DOHH2 (cell line): Measurements from ENCODE around the gene CEBPZOS.

Experiments
- H3F3A ChIP-seq: fragments of 200-600 bp; sonication (generic), shearing (Covaris generic); 2 replicates; pipeline ENCODE4 v1.6.0; 2016; ENCODE audit warnings: antibody characterized with exemption, mild to moderate bottlenecking; ENCODE audit not compliant: control insufficient read depth, insufficient read depth
- H3K27ac ChIP-seq: fragments of 200-600 bp; sonication (generic); 2 replicates; pipeline ENCODE4 v1.5.1; 2014; ENCODE audit warnings: low read depth, mild to moderate bottlenecking, low read length, moderate library complexity
- H3K27me3 ChIP-seq: fragments of 200-600 bp; sonication (generic); 2 replicates; pipeline ENCODE4 v1.6.1; 2014; ENCODE audit warnings: mild to moderate bottlenecking, low read length, mixed read lengths; ENCODE audit not compliant: control insufficient read depth
- H3K36me3 ChIP-seq: fragments of 200-600 bp; sonication (generic); 2 replicates; pipeline ENCODE4 v1.6.1; 2014; ENCODE audit warnings: mild to moderate bottlenecking, low read length, moderate library complexity, mixed read lengths; ENCODE audit not compliant: control insufficient read depth
- H3K4me1 ChIP-seq: fragments of 200-600 bp; sonication (generic); 2 replicates; pipeline ENCODE4 v1.6.1; 2014; ENCODE audit warnings: mild to moderate bottlenecking, low read length, mixed read lengths; ENCODE audit not compliant: control insufficient read depth
- H3K4me2 ChIP-seq: fragments of 200-600 bp; sonication (generic); 2 replicates; pipeline ENCODE4 v1.6.0; 2014; ENCODE audit warnings: mild to moderate bottlenecking, low read length, moderate library complexity
- H3K4me3 ChIP-seq: fragments of 200-600 bp; sonication (generic); 2 replicates; pipeline ENCODE4 v1.5.1; 2014; ENCODE audit warnings: mild to moderate bottlenecking, low read length, mixed read lengths
- H3K79me2 ChIP-seq: fragments of 200-600 bp; sonication (generic); 2 replicates; pipeline ENCODE4 v1.6.1; 2014; ENCODE audit warnings: mild to moderate bottlenecking, low read length, mixed read lengths; ENCODE audit not compliant: control insufficient read depth
- H3K9me2 ChIP-seq: fragments of 200-600 bp; sonication (generic); replicated peaks from 2 replicates; pipeline ENCODE4 v1.6.1; 2014; ENCODE audit warnings: mild to moderate bottlenecking, low read length, mixed read lengths; ENCODE audit not compliant: control insufficient read depth
- H3K9me3 ChIP-seq: fragments of 200-600 bp; sonication (generic); 2 replicates; pipeline ENCODE4 v1.6.1; 2014; ENCODE audit warnings: antibody characterized with exemption, low read length, mixed read lengths; ENCODE audit not compliant: control insufficient read depth, insufficient read depth
- H4K20me1 ChIP-seq: fragments of 200-600 bp; sonication (generic); 2 replicates; pipeline ENCODE4 v1.6.0; 2014; ENCODE audit warnings: low read depth, mild to moderate bottlenecking, antibody characterized with exemption, low read length, moderate library complexity; ENCODE audit not compliant: control insufficient read depth, insufficient read depth
- EZH2phosphoT487 ChIP-seq: fragments of 200-600 bp; sonication (generic); IDR thresholded peaks from 2 replicates; pipeline ENCODE4 v1.6.1; 2017; ENCODE audit warnings: borderline replicate concordance, mild to moderate bottlenecking, antibody characterized with exemption, low read length, moderate library complexity, mixed read lengths
- TF ChIP-seq, protein P1 (sequence below): fragments of 200-600 bp; sonication (generic); IDR thresholded peaks from one replicate; pipeline ENCODE4 v1.5.1; 2014; ENCODE audit warnings: antibody characterized with exemption, mild to moderate bottlenecking, low read depth, low read length; ENCODE audit not compliant: poor library complexity, severe bottlenecking

Gene CEBPZOS

DNA sequence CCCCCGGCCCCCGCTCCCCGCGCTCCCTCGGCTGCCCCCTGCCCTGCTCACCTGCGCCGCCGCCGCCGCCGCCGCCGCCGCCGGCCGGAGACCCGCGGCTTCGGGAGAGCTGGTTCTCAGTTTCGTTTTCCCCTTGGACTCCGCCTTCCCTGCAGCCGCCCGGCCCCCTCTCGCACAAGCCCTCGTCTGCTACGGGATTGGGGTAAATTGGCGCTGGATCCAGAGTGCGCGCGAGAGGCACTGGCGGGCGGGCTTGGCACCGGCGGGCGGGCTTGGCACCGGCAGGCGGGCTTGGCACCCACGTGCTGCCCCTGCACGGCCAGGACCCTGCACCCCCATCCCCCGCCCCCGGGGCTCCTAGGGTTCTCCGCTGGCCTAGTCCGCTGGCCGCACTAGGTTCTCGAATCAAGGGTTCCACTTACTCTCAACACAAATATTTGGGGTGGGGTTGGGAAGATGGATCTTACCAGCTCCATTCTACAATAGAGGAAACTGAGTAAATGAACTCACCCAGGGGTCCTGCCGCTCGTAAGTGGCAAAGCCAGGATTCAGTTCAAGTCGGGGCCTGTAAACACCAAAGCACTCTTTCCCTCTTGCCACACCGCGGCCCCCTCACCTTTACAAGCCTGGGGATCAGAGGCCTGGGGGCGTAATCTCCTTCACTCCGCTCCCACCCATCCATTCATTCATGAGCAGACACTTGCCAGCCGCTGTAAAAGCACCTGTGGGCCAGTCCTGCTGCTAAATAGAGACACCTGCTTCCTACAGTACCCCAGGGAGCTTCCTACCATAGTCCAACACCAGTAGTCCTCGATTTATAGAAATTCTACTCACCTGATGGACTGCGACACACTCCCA is 39.2 kb upstream of the CEBPZOS start, which contains the start of gene EIF2AK2:
EIF2AK2 (minus strand) TSS at position 124 of the 858 bp plus-strand sequence. CDS start 9,174 bp downstream, outside the sequence.
- Histone ChIP-seq H3K36me3 (no peaks in the 10 kb centered on the region), H3K27me3 (no peaks in the 10 kb centered on the region), H3F3A (no peaks in the 10 kb centered on the region; the same call in 1 of the 2 replicates), H3K4me3 (peak within 1 kb of the TSS; percentile 92), H3K79me2 (peaks cover 20% of the 10 kb centered on the region), H3K27ac (0 out of 2 replicates have a peak within 1 kb of the TSS, but pooled peaks have one; percentile 15), H3K9me3 (no peaks in the 10 kb centered on the region), H4K20me1 (no peaks in the 10 kb centered on the region), H3K4me1 (peaks cover 25% of the 10 kb centered on the region), H3K9me2 (no peaks in the 10 kb centered on the region), H3K4me2 (peak within 1 kb of the TSS; percentile 85)
- no peak for TF ChIP-seq EZH2phosphoT487
- TF ChIP-seq, protein P1, sequence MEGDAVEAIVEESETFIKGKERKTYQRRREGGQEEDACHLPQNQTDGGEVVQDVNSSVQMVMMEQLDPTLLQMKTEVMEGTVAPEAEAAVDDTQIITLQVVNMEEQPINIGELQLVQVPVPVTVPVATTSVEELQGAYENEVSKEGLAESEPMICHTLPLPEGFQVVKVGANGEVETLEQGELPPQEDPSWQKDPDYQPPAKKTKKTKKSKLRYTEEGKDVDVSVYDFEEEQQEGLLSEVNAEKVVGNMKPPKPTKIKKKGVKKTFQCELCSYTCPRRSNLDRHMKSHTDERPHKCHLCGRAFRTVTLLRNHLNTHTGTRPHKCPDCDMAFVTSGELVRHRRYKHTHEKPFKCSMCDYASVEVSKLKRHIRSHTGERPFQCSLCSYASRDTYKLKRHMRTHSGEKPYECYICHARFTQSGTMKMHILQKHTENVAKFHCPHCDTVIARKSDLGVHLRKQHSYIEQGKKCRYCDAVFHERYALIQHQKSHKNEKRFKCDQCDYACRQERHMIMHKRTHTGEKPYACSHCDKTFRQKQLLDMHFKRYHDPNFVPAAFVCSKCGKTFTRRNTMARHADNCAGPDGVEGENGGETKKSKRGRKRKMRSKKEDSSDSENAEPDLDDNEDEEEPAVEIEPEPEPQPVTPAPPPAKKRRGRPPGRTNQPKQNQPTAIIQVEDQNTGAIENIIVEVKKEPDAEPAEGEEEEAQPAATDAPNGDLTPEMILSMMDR: no peak

DNA sequence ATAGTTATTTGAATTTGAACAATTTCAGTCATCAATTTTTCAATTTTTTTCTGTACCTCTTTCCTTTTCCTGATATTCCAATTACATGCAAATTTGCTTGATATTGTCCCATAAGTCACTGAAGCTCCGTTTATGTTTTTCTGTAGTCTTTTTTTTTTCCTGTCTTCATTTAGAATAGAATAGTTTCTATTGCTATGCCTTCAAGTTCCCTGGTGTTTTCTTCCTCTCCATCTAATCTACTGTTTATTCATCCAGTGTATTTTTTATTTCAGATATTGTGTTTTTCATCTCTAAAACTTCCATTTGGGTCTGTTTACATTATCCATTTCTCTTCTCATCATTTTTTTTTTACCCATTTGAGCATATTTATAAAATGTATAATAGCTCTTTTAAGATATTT is 31.5 kb upstream of the CEBPZOS start:
- no peaks in the 10 kb centered on the region for H3K36me3 ChIP-seq
- H4K20me1 ChIP-seq: no peaks in the 10 kb centered on the region
- no peaks in the 10 kb centered on the region for H3K9me2 ChIP-seq
- TF ChIP-seq, protein P1: no peak
- H3K27me3 ChIP-seq: no peaks in the 10 kb centered on the region
- H3K4me2 ChIP-seq: no peak overlapping the region
- H3K79me2 ChIP-seq: no peaks in the 10 kb centered on the region
- no peak overlapping the region for H3K27ac ChIP-seq
- no peaks in the 10 kb centered on the region for H3K4me1 ChIP-seq
- H3F3A ChIP-seq: no peaks in the 10 kb centered on the region; the same call in 1 of the 2 replicates
- no peak overlapping the region for H3K4me3 ChIP-seq
- peaks cover 13% of the 10 kb centered on the region; the same call in 1 of the 2 replicates for H3K9me3 ChIP-seq

DNA sequence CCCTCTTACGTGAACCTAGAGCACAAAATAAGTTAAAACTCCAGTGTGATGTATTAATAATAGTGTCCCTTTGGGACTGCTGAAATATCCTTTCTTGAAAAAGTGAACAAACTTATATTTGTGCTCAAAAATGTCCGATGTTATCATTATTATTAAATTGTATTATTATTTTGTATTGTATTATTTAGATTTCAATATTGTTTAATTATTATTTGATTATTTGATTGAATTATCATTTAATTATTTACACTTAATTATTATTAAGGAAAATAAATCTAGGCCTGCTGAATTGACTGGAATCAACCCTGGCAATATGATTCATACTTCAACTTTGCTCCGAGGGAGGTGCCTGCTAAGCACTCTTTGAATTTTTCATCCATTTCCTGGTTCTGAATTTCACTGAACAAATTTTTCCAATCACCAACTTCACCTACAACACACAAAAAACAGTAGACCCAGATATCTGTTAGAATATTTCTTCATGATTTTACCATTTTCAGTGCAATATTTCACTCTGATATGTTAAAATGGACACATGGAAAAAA is 28.6 kb upstream of the CEBPZOS start:
- no peaks in the 10 kb centered on the region for H4K20me1 ChIP-seq
- H3K9me3 ChIP-seq: peaks cover 13% of the 10 kb centered on the region; the same call in 1 of the 2 replicates
- H3F3A ChIP-seq: no peaks in the 10 kb centered on the region
- H3K9me2 ChIP-seq: no peaks in the 10 kb centered on the region
- no peaks in the 10 kb centered on the region for H3K4me1 ChIP-seq
- H3K27me3 ChIP-seq: no peaks in the 10 kb centered on the region
- no peak overlapping the region for H3K4me3 ChIP-seq
- no peak for TF ChIP-seq EZH2phosphoT487
- TF ChIP-seq, protein P1: no peak
- H3K27ac ChIP-seq: no peak overlapping the region
- H3K79me2 ChIP-seq: no peaks in the 10 kb centered on the region
- no peaks in the 10 kb centered on the region for H3K36me3 ChIP-seq
- no peak overlapping the region for H3K4me2 ChIP-seq
